Ishikawa (cell line): Measurements from ENCODE around the gene TUBGCP3.

Experiments
- CEBPB ChIP-seq: IDR thresholded peaks from 2 replicates; pipeline ENCODE4 v1.6.1; 2012
- CREB1 ChIP-seq: IDR thresholded peaks from 2 replicates; pipeline ENCODE4 v1.6.1; 2012; ENCODE audit warnings: low read depth
- EGR1 ChIP-seq: IDR thresholded peaks from 2 replicates; pipeline ENCODE4 v1.6.1; 2012
- EP300 ChIP-seq: IDR thresholded peaks from 2 replicates; pipeline ENCODE4 v1.6.1; 2012; ENCODE audit warnings: borderline replicate concordance
- FOXM1 ChIP-seq: IDR thresholded peaks from 2 replicates; pipeline ENCODE4 v1.6.1; 2012; ENCODE audit warnings: low read depth, borderline replicate concordance
- MAX ChIP-seq: IDR thresholded peaks from 2 replicates; pipeline ENCODE4 v1.6.1; 2012
- NFIC ChIP-seq: IDR thresholded peaks from 2 replicates; pipeline ENCODE4 v1.6.1; 2012
- RAD21 ChIP-seq: IDR thresholded peaks from 2 replicates; pipeline ENCODE4 v1.6.1; 2012; ENCODE audit warnings: low read depth
- TAF1 ChIP-seq: IDR thresholded peaks from 2 replicates; pipeline ENCODE4 v1.6.1; 2012; ENCODE audit warnings: low read depth, mild to moderate bottlenecking
- TCF12 ChIP-seq: IDR thresholded peaks from 2 replicates; pipeline ENCODE4 v1.6.1; 2012; ENCODE audit warnings: low read depth
- TEAD4 ChIP-seq: IDR thresholded peaks from 2 replicates; pipeline ENCODE4 v1.6.1; 2012
- USF1 ChIP-seq: IDR thresholded peaks from 2 replicates; pipeline ENCODE4 v1.6.1; 2012
- YY1 ChIP-seq: IDR thresholded peaks from 2 replicates; pipeline ENCODE4 v1.6.1; 2012; ENCODE audit warnings: low read depth
- ZBTB7A ChIP-seq: IDR thresholded peaks from 2 replicates; pipeline ENCODE4 v1.6.1; 2012; ENCODE audit warnings: low read depth
- TF ChIP-seq, protein P1 (sequence below): IDR thresholded peaks from 2 replicates; pipeline ENCODE4 v1.6.1; 2012; ENCODE audit warnings: low read depth, mild to moderate bottlenecking

TUBGCP3 gene

GRCh38 chr13:112462408-112462807, 125.5 kb downstream of the TUBGCP3 start:
- TF ChIP-seq TAF1, result no peak
- TF ChIP-seq USF1, result no peak
- TF ChIP-seq YY1, result no peak
- no peak for TF ChIP-seq EGR1

GRCh38 chr13:112457485-112457884, 130.5 kb downstream of the TUBGCP3 start:
- TF ChIP-seq NFIC (no peak), TEAD4 (no peak), EP300 (no peak), MAX (no peak), EGR1 (no peak), FOXM1 (no peak), TAF1 (no peak), CREB1 (no peak), TCF12 (no peak), YY1 (no peak), USF1 (no peak), CEBPB (no peak), RAD21 (no peak), ZBTB7A (no peak)
- TF ChIP-seq, protein P1, sequence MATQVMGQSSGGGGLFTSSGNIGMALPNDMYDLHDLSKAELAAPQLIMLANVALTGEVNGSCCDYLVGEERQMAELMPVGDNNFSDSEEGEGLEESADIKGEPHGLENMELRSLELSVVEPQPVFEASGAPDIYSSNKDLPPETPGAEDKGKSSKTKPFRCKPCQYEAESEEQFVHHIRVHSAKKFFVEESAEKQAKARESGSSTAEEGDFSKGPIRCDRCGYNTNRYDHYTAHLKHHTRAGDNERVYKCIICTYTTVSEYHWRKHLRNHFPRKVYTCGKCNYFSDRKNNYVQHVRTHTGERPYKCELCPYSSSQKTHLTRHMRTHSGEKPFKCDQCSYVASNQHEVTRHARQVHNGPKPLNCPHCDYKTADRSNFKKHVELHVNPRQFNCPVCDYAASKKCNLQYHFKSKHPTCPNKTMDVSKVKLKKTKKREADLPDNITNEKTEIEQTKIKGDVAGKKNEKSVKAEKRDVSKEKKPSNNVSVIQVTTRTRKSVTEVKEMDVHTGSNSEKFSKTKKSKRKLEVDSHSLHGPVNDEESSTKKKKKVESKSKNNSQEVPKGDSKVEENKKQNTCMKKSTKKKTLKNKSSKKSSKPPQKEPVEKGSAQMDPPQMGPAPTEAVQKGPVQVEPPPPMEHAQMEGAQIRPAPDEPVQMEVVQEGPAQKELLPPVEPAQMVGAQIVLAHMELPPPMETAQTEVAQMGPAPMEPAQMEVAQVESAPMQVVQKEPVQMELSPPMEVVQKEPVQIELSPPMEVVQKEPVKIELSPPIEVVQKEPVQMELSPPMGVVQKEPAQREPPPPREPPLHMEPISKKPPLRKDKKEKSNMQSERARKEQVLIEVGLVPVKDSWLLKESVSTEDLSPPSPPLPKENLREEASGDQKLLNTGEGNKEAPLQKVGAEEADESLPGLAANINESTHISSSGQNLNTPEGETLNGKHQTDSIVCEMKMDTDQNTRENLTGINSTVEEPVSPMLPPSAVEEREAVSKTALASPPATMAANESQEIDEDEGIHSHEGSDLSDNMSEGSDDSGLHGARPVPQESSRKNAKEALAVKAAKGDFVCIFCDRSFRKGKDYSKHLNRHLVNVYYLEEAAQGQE, result no peak

- TF ChIP-seq EP300 (no peak), YY1 (no peak), FOXM1 (no peak), TEAD4 (no peak), TCF12 (no peak), TAF1 (no peak), NFIC (no peak)
Measured at GRCh38 chr13:112457081-112457480, 130.9 kb downstream of the TUBGCP3 start.

DNA sequence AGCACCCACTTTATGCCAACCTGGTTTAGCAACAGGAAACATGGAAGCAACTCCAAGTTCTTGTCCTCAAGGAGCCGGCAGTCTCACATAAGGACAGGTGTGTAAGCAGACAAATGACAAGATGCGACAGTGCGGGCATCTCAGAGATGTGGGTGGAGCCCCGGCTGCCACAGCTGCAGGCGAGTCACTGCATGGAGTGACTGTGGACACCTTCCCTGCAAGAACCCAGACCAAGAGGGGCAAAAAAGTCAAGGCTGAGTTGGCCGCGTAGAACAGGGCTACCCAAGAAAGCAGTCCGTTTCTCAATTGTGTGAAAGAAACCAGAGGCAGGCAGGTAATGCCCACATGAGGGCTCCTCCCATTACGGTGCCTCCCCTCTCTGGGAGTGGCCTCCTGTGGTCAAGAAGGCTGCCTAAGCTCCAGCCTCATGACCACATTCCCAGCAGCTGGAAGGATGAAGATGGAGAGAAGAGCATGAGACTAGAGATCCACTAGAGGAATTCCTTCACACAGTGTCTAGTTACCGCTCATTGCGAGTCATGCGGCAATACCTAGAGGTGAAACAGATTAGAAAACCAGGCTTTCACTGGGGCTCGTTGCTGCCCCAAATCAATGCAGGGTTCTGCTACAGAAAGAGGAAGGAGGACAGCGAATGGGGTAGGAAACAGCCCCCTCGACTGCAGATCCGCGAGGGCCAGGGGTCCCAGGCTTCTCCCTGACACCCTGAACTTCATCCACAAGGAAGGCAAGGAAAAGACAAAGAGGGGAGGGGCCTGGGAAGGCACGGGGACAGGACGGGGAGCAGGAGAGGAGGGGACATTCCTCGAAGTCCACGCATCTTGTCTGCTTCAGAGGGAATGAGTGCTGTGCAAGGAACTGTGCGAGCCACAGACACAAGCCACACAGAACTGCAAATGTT, 131.6 kb downstream of the TUBGCP3 start:
- TF ChIP-seq FOXM1 (no peak), RAD21 (no peak), MAX (no peak), ZBTB7A (no peak), EGR1 (no peak), TCF12 (no peak), CEBPB (no peak), EP300 (no peak), CREB1 (no peak), YY1 (no peak), TEAD4 (no peak), USF1 (no peak), NFIC (no peak), TAF1 (no peak)
- TF ChIP-seq, protein P1, result no peak

GRCh38 chr13:112455476-112456059, 132.4 kb downstream of the TUBGCP3 start:
- TF ChIP-seq EP300, result no peak
- no peak for TF ChIP-seq TAF1
- TF ChIP-seq YY1, result no peak
- no peak for TF ChIP-seq NFIC
- TF ChIP-seq USF1, result no peak
- TF ChIP-seq RAD21, result no peak
- no peak for TF ChIP-seq TCF12
- no peak for TF ChIP-seq ZBTB7A
- TF ChIP-seq CREB1, result no peak
- TF ChIP-seq CEBPB, result no peak
- TF ChIP-seq MAX, result no peak
- TF ChIP-seq EGR1, result no peak
- TF ChIP-seq, protein P1, result no peak
- TF ChIP-seq TEAD4, result no peak
- no peak for TF ChIP-seq FOXM1
